Measurements from ENCODE around the gene TAX1BP3.

TAX1BP3 gene

GRCh38 chr17:3688027-3688553, 19.7 kb upstream of the TAX1BP3 start:
- DNase-seq (ENCODE audit: low read depth), result no peak

- no peak for DNase-seq (ENCODE audit: low read depth)
These were observed 16.8 kb upstream of the TAX1BP3 start for GRCh38 chr17:3685174-3685573.

- DNase-seq (ENCODE audit: low read depth), result no peak
These were observed 14.7 kb upstream of the TAX1BP3 start for GRCh38 chr17:3683054-3683511.

- DNase-seq (ENCODE audit: low read depth), result no peak
These were observed 13.7 kb upstream of the TAX1BP3 start for GRCh38 chr17:3682033-3682432.

GRCh38 chr17:3681565-3681964, 13.2 kb upstream of the TAX1BP3 start:
- DNase-seq (ENCODE audit: low read depth), result no peak

GRCh38 chr17:3681057-3681456, 12.7 kb upstream of the TAX1BP3 start:
- no peak for DNase-seq (ENCODE audit: low read depth)

- DNase-seq (ENCODE audit: low read depth), result no peak
These were observed 11.3 kb upstream of the TAX1BP3 start for GRCh38 chr17:3679531-3680126.

- no peak for DNase-seq (ENCODE audit: low read depth)
These were observed 10.6 kb upstream of the TAX1BP3 start for GRCh38 chr17:3678821-3679530.

GRCh38 chr17:3678095-3678820, 9.9 kb upstream of the TAX1BP3 start:
- no peak for DNase-seq (ENCODE audit: low read depth)

- DNase-seq (ENCODE audit: low read depth), result no peak
These were observed 7.5 kb upstream of the TAX1BP3 start for GRCh38 chr17:3675886-3676285.

GRCh38 chr17:3672571-3672970, 4.2 kb upstream of the TAX1BP3 start:
- no peak for DNase-seq (ENCODE audit: low read depth)

- no peak for DNase-seq (ENCODE audit: low read depth)
These were observed 1.2 kb upstream of the TAX1BP3 start for GRCh38 chr17:3669548-3669947.

- DNase-seq (ENCODE audit: low read depth), result no peak
These were observed 638 bp upstream of the TAX1BP3 start for GRCh38 chr17:3669085-3669347.

GRCh38 chr17:3667366-3668278, 756 bp downstream of the TAX1BP3 start:
- DNase-seq (ENCODE audit: low read depth), result peak; percentile 88

GRCh38 chr17:3666516-3666915, 1.9 kb downstream of the TAX1BP3 start:
- no peak for DNase-seq (ENCODE audit: low read depth)

GRCh38 chr17:3665834-3666233, 2.5 kb downstream of the TAX1BP3 start:
- DNase-seq (ENCODE audit: low read depth), result no peak

GRCh38 chr17:3663102-3664011, 5.0 kb downstream of the TAX1BP3 start:
- DNase-seq (ENCODE audit: low read depth), result no peak

- DNase-seq (ENCODE audit: low read depth), result no peak
These were observed 8.0 kb downstream of the TAX1BP3 start for GRCh38 chr17:3660311-3660891.

GRCh38 chr17:3659541-3660111, 8.8 kb downstream of the TAX1BP3 start:
- peak; percentile 92 for DNase-seq (ENCODE audit: low read depth)

- no peak for DNase-seq (ENCODE audit: low read depth)
These were observed 9.5 kb downstream of the TAX1BP3 start for GRCh38 chr17:3658784-3659449.

Measured in fibroblast of the conjunctiva (primary cell).